ENCODE data around the gene TRPV6.

TRPV6 gene

GRCh38 chr7:142908290-142908689 lies 22.7 kb upstream of the TRPV6 start:
- DNase-seq (ENCODE audit: low read depth, low spot score), result no peak

GRCh38 chr7:142906643-142907042 lies 21.1 kb upstream of the TRPV6 start:
- no peak for DNase-seq (ENCODE audit: low read depth, low spot score)

GRCh38 chr7:142905759-142906158 lies 20.2 kb upstream of the TRPV6 start:
- no peak for DNase-seq (ENCODE audit: low read depth, low spot score)

GRCh38 chr7:142904128-142904527 lies 18.6 kb upstream of the TRPV6 start:
- no peak for DNase-seq (ENCODE audit: low read depth, low spot score)

GRCh38 chr7:142901426-142902259 lies 16.1 kb upstream of the TRPV6 start:
- DNase-seq (ENCODE audit: low read depth, low spot score), result no peak

- DNase-seq (ENCODE audit: low read depth, low spot score), result no peak
Measured at GRCh38 chr7:142899661-142900060, 14.1 kb upstream of the TRPV6 start.

GRCh38 chr7:142898377-142899170 lies 13.0 kb upstream of the TRPV6 start:
- no peak for DNase-seq (ENCODE audit: low read depth, low spot score)

- no peak for DNase-seq (ENCODE audit: low read depth, low spot score)
Measured at GRCh38 chr7:142897691-142898090, 12.1 kb upstream of the TRPV6 start.

- DNase-seq (ENCODE audit: low read depth, low spot score), result no peak
Measured at GRCh38 chr7:142896741-142897379, 11.3 kb upstream of the TRPV6 start.

GRCh38 chr7:142896151-142896550 lies 10.6 kb upstream of the TRPV6 start:
- DNase-seq (ENCODE audit: low read depth, low spot score), result no peak

- DNase-seq (ENCODE audit: low read depth, low spot score), result no peak
Measured at GRCh38 chr7:142894985-142895593, 9.5 kb upstream of the TRPV6 start.

GRCh38 chr7:142894112-142894984 lies 8.8 kb upstream of the TRPV6 start:
- DNase-seq (ENCODE audit: low read depth, low spot score), result no peak

- no peak for DNase-seq (ENCODE audit: low read depth, low spot score)
Measured at GRCh38 chr7:142892951-142893350, 7.4 kb upstream of the TRPV6 start.

GRCh38 chr7:142891490-142892082 lies 6.0 kb upstream of the TRPV6 start:
- no peak for DNase-seq (ENCODE audit: low read depth, low spot score)

- DNase-seq (ENCODE audit: low read depth, low spot score), result no peak
Measured at GRCh38 chr7:142890874-142891485, 5.4 kb upstream of the TRPV6 start.

- no peak for DNase-seq (ENCODE audit: low read depth, low spot score)
Measured at GRCh38 chr7:142889816-142890215, 4.3 kb upstream of the TRPV6 start.

- no peak for DNase-seq (ENCODE audit: low read depth, low spot score)
Measured at GRCh38 chr7:142887282-142888015, 1.9 kb upstream of the TRPV6 start.

GRCh38 chr7:142886866-142887265 lies 1.3 kb upstream of the TRPV6 start:
- DNase-seq (ENCODE audit: low read depth, low spot score), result no peak

GRCh38 chr7:142884286-142884640 lies 1.3 kb downstream of the TRPV6 start:
- no peak for DNase-seq (ENCODE audit: low read depth, low spot score)

All from activated CD4-positive, CD25-positive, alpha-beta regulatory T cell treated with anti-CD3 and anti-CD28 coated beads, Interleukin-2, amount 50 U/mL, for 16 hours (primary cell).